ENCODE measurements around the gene CEP44.

DNA sequence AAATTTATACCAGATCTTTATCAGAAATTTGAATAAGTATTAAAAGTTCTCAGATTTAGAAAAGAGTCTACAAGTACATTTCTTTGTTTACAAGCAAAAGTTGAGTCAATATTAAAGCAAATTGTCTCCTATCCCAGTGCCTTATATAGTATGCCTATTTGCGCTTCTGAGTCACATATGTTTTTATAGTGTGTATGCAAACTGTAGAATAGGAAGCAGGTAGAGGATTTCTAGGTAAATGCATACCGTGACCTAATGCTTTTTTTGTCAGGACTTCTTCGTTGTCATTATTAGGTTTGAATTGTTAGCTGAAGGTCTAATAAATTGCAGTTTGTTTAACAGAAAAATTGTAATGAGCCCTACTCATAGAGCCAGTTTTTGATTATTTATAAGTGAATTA lies 22.2 kb downstream of the CEP44 start:
- TF ChIP-seq EZH2 (IDR thresholded peaks at IDR 0.05; ENCODE audit: insufficient read depth, poor library complexity, severe bottlenecking) = no peak
- no peak for TF ChIP-seq EZH2phosphoT487 (IDR thresholded peaks at IDR 0.05; ENCODE audit: insufficient read depth, low read depth)

Measured in GM23248 (cell line).